Measurements from ENCODE around the gene KCNQ5.

Gene KCNQ5

GRCh38 chr6:72733045-72733444 is 111.2 kb downstream of the KCNQ5 start:
- TF ChIP-seq EZH2phosphoT487 (IDR thresholded peaks at IDR 0.05; ENCODE audit: low read depth): no peak
- no peak for TF ChIP-seq CTCF (IDR thresholded peaks at IDR 0.05; ENCODE audit: low read depth, low read length)
- H4K20me1 ChIP-seq (ENCODE audit: insufficient read depth, low read length): peaks cover 14% of the 10 kb centered on the region
- no peak overlapping the region for H3K27ac ChIP-seq (ENCODE audit: low read length)
- no peaks in the 10 kb centered on the region for H3K79me2 ChIP-seq (ENCODE audit: low read length)
- no peaks in the 10 kb centered on the region for H3K27me3 ChIP-seq (ENCODE audit: low read depth, low read length)
- peaks cover 4% of the 10 kb centered on the region for H3K36me3 ChIP-seq (replicated peaks; ENCODE audit: low read depth, low read length)
- H2AFZ ChIP-seq (ENCODE audit: low read depth, low read length): no peak overlapping the region
- H3K9me3 ChIP-seq (ENCODE audit: insufficient read depth, low read length): no peaks in the 10 kb centered on the region
- H3K4me3 ChIP-seq (ENCODE audit: low read length): no peak overlapping the region
- H3K9ac ChIP-seq (ENCODE audit: low read length): no peak overlapping the region
- peaks cover 17% of the 10 kb centered on the region for H3K4me1 ChIP-seq (ENCODE audit: low read length)
- H3K4me2 ChIP-seq (ENCODE audit: low read length): peak overlapping the region; percentile 13

GRCh38 chr6:72738091-72738490 is 116.2 kb downstream of the KCNQ5 start:
- H3K36me3 ChIP-seq (replicated peaks; ENCODE audit: low read depth, low read length): no peaks in the 10 kb centered on the region
- TF ChIP-seq CTCF (IDR thresholded peaks at IDR 0.05; ENCODE audit: low read depth, low read length) (no peak), EZH2phosphoT487 (IDR thresholded peaks at IDR 0.05; ENCODE audit: low read depth) (no peak)
- H4K20me1 ChIP-seq (ENCODE audit: insufficient read depth, low read length): peaks cover 43% of the 10 kb centered on the region
- no peaks in the 10 kb centered on the region for H3K9me3 ChIP-seq (ENCODE audit: insufficient read depth, low read length)
- H3K79me2 ChIP-seq (ENCODE audit: low read length): peaks cover 8% of the 10 kb centered on the region
- no peak overlapping the region for H2AFZ ChIP-seq (ENCODE audit: low read depth, low read length)
- H3K4me1 ChIP-seq (ENCODE audit: low read length): peaks cover 36% of the 10 kb centered on the region
- H3K9ac ChIP-seq (ENCODE audit: low read length): no peak overlapping the region
- no peak overlapping the region for H3K27ac ChIP-seq (ENCODE audit: low read length)
- H3K4me2 ChIP-seq (ENCODE audit: low read length): no peak overlapping the region
- H3K27me3 ChIP-seq (ENCODE audit: low read depth, low read length): peaks cover 18% of the 10 kb centered on the region
- H3K4me3 ChIP-seq (ENCODE audit: low read length): no peak overlapping the region

GRCh38 chr6:72739368-72739779 is 117.5 kb downstream of the KCNQ5 start:
- no peak overlapping the region for H3K9ac ChIP-seq (ENCODE audit: low read length)
- H3K79me2 ChIP-seq (ENCODE audit: low read length): peaks cover 8% of the 10 kb centered on the region
- peak overlapping the region; percentile 10; the same call in 1 of the 2 replicates for H3K27ac ChIP-seq (ENCODE audit: low read length)
- H3K27me3 ChIP-seq (ENCODE audit: low read depth, low read length): peaks cover 18% of the 10 kb centered on the region
- peaks cover 30% of the 10 kb centered on the region for H3K4me1 ChIP-seq (ENCODE audit: low read length)
- H3K4me3 ChIP-seq (ENCODE audit: low read length): peak overlapping the region; percentile 55
- H2AFZ ChIP-seq (ENCODE audit: low read depth, low read length): no peak overlapping the region
- TF ChIP-seq EZH2phosphoT487 (IDR thresholded peaks at IDR 0.05; ENCODE audit: low read depth): 0 out of 2 replicates have a peak, but pooled peaks have one; percentile 52
- TF ChIP-seq CTCF (IDR thresholded peaks at IDR 0.05; ENCODE audit: low read depth, low read length): no peak
- H3K9me3 ChIP-seq (ENCODE audit: insufficient read depth, low read length): no peaks in the 10 kb centered on the region
- H3K36me3 ChIP-seq (replicated peaks; ENCODE audit: low read depth, low read length): no peaks in the 10 kb centered on the region
- peaks cover 41% of the 10 kb centered on the region for H4K20me1 ChIP-seq (ENCODE audit: insufficient read depth, low read length)
- peak overlapping the region; percentile 84 for H3K4me2 ChIP-seq (ENCODE audit: low read length)

- H3K27me3 ChIP-seq (ENCODE audit: low read depth, low read length): peaks cover 18% of the 10 kb centered on the region
- H3K9ac ChIP-seq (ENCODE audit: low read length): peak overlapping the region; percentile 8; the same call in 1 of the 2 replicates
- TF ChIP-seq EZH2phosphoT487 (IDR thresholded peaks at IDR 0.05; ENCODE audit: low read depth) (no peak), CTCF (IDR thresholded peaks at IDR 0.05; ENCODE audit: low read depth, low read length) (no peak)
- no peak overlapping the region; the same call in 1 of the 2 replicates for H3K27ac ChIP-seq (ENCODE audit: low read length)
- peaks cover 30% of the 10 kb centered on the region for H3K4me1 ChIP-seq (ENCODE audit: low read length)
- H3K79me2 ChIP-seq (ENCODE audit: low read length): peaks cover 8% of the 10 kb centered on the region
- no peak overlapping the region for H2AFZ ChIP-seq (ENCODE audit: low read depth, low read length)
- H4K20me1 ChIP-seq (ENCODE audit: insufficient read depth, low read length): peaks cover 41% of the 10 kb centered on the region
- H3K4me3 ChIP-seq (ENCODE audit: low read length): peak overlapping the region; percentile 55
- no peaks in the 10 kb centered on the region for H3K9me3 ChIP-seq (ENCODE audit: insufficient read depth, low read length)
- no peaks in the 10 kb centered on the region for H3K36me3 ChIP-seq (replicated peaks; ENCODE audit: low read depth, low read length)
- H3K4me2 ChIP-seq (ENCODE audit: low read length): peak overlapping the region; percentile 84
Observed at GRCh38 chr6:72740135-72740534, 118.3 kb downstream of the KCNQ5 start.
